PFSK-1 (cell line): ENCODE data around the gene AKAP6.

Source experiments
- POLR2AphosphoS5 ChIP-seq: IDR thresholded peaks from 2 replicates; pipeline ENCODE4 v1.6.1; 2012; ENCODE audit warnings: low read depth, mild to moderate bottlenecking, control low read depth, low read length, moderate library complexity
- TF ChIP-seq, protein P1 (sequence below), 2 experiments: IDR thresholded peaks; 2 replicates each; pipeline versions ENCODE4 v1.6.1 to v1.8.0; 2011 to 2012; ENCODE audit warnings: low read depth in 2 of 2, low read length in 2 of 2, control low read depth in 1 of 2, inconsistent platforms in 1 of 2, mild to moderate bottlenecking in 1 of 2, moderate library complexity in 1 of 2; ENCODE audit not compliant: insufficient read depth in 1 of 2

DNA sequence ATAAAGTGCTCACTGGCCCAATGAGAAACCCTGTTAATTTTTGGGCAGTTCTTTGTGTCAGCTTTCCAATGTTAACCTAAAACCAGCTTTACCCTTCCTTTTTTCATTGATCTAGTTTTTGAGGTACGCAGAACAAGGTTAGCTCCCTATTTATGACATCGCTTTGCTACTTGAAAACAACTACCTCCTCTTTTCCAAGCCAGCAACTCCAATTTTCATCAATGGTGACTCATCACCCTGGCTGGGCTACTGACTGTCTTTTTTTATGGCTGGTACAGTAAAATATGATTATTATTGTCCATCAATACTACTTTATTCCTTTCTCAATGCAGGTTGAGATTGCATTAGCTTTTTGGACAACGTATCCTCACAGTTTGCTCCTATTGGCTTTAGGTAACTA lies 22.5 kb upstream of the AKAP6 start:
- TF ChIP-seq, protein P1, sequence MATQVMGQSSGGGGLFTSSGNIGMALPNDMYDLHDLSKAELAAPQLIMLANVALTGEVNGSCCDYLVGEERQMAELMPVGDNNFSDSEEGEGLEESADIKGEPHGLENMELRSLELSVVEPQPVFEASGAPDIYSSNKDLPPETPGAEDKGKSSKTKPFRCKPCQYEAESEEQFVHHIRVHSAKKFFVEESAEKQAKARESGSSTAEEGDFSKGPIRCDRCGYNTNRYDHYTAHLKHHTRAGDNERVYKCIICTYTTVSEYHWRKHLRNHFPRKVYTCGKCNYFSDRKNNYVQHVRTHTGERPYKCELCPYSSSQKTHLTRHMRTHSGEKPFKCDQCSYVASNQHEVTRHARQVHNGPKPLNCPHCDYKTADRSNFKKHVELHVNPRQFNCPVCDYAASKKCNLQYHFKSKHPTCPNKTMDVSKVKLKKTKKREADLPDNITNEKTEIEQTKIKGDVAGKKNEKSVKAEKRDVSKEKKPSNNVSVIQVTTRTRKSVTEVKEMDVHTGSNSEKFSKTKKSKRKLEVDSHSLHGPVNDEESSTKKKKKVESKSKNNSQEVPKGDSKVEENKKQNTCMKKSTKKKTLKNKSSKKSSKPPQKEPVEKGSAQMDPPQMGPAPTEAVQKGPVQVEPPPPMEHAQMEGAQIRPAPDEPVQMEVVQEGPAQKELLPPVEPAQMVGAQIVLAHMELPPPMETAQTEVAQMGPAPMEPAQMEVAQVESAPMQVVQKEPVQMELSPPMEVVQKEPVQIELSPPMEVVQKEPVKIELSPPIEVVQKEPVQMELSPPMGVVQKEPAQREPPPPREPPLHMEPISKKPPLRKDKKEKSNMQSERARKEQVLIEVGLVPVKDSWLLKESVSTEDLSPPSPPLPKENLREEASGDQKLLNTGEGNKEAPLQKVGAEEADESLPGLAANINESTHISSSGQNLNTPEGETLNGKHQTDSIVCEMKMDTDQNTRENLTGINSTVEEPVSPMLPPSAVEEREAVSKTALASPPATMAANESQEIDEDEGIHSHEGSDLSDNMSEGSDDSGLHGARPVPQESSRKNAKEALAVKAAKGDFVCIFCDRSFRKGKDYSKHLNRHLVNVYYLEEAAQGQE (IDR thresholded peaks at IDR 0.05; ENCODE audit: insufficient read depth in 1 of 2, low read depth in 2 of 2, low read length in 2 of 2) = no peak
- no peak for TF ChIP-seq POLR2AphosphoS5
